Erythroblast (primary cell): ENCODE measurements around the gene UTP3.
"Not testable (repeated sequence)": the region's sequence is repeated elsewhere in the genome, so short reads cannot be mapped to it uniquely, and the experiment has no call there.

Source experiments
- GATA1 ChIP-seq: IDR thresholded peaks from 2 replicates; pipeline ENCODE4 v1.6.1; 2011; ENCODE audit warnings: low read depth, mild to moderate bottlenecking, control low read depth, low read length, moderate library complexity
- POLR2A ChIP-seq: IDR thresholded peaks from 2 replicates; pipeline ENCODE4 v1.6.1; 2011; ENCODE audit warnings: mild to moderate bottlenecking, low read length

- TF ChIP-seq POLR2A, GATA1: not testable (repeated sequence)
These were observed 14.3 kb downstream of the UTP3 start for GRCh38 chr4:70702592-70702991.
